ENCODE data around the gene PKIB. TPM values are rescaled to one million over a fixed set of nuclear protein-coding genes. Genes with fewer than 3 reads are reported as not detected.

Gene PKIB
- total and polyA plus RNA-seq, 3 donors from 2014 or later = 1.4 to 5.0 (median 3.3) TPM

DNA sequence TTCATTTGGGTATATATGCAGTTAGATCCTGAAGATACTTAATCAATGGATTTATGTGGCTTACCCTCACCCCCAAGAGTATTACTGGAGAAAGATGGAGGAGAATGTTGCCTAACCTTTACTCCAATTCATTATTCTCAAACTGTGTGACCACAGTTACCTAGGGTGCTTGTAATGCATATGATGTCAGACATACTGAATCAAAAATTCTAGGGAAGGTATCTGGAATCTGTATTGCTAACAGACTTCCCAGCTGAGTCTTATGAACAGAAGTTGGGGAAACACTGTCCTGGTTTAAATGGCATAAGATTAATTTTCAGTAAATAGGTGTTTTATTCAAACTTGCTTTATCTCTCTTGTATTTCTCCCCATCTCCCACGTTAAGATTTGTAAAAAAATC is 83.9 kb downstream of the PKIB start:
- intact Hi-C loops (cut with DNase I; ENCODE audit: low total_unique reads) = no loop called here
- DNase-seq = no peak
- 66 to 70% methylated on average over 1 of the region's 1 CpG for WGBS, 2 donors

DNA sequence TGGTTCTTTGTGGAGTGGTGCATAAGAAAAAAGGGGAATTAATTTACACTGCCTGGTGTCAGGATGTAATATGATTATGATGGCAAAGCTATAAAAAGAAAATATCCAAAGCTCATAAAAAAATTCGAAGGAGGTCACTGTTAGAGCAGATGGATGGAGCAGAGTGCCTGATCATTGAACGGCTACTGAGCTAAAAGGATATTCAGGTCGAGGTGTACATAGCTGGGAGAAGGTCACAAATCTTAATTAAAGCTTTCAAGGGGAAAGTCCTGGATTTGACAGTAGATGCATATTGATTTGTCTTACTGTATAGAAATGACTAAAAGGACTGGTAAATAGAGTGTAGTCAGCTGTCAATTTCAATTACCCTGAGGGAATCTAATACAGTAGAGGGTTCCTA is 84.4 kb downstream of the PKIB start:
- Histone ChIP-seq H3K36me3 (ENCODE audit: low read depth, missing control alignments) (no peaks in the 10 kb centered on the region), H3K4me3 (no peak overlapping the region), H3K9me3 (no peaks in the 10 kb centered on the region), H3K27me3 (no peaks in the 10 kb centered on the region), H3K27ac (no peak overlapping the region), H3K4me1 (no peaks in the 10 kb centered on the region)
- intact Hi-C loops (cut with DNase I; ENCODE audit: low total_unique reads) = no loop called here
- TF ChIP-seq POLR2A (IDR thresholded peaks at IDR 0.05) = no peak
- TF ChIP-seq, protein P1, sequence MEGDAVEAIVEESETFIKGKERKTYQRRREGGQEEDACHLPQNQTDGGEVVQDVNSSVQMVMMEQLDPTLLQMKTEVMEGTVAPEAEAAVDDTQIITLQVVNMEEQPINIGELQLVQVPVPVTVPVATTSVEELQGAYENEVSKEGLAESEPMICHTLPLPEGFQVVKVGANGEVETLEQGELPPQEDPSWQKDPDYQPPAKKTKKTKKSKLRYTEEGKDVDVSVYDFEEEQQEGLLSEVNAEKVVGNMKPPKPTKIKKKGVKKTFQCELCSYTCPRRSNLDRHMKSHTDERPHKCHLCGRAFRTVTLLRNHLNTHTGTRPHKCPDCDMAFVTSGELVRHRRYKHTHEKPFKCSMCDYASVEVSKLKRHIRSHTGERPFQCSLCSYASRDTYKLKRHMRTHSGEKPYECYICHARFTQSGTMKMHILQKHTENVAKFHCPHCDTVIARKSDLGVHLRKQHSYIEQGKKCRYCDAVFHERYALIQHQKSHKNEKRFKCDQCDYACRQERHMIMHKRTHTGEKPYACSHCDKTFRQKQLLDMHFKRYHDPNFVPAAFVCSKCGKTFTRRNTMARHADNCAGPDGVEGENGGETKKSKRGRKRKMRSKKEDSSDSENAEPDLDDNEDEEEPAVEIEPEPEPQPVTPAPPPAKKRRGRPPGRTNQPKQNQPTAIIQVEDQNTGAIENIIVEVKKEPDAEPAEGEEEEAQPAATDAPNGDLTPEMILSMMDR (IDR thresholded peaks at IDR 0.05) = no peak
- no peak for DNase-seq
- 71 to 75% methylated on average over 3 of the region's 3 CpGs for WGBS, 2 donors

More for the DNA sequence above, 83.9 kb downstream of the PKIB start:
- Histone ChIP-seq H3K27ac (no peak overlapping the region), H3K4me3 (no peak overlapping the region), H3K36me3 (ENCODE audit: low read depth, missing control alignments) (no peaks in the 10 kb centered on the region), H3K9me3 (no peaks in the 10 kb centered on the region), H3K27me3 (no peaks in the 10 kb centered on the region), H3K4me1 (no peaks in the 10 kb centered on the region)
- TF ChIP-seq, protein P1 (IDR thresholded peaks at IDR 0.05) = no peak
- TF ChIP-seq POLR2A (IDR thresholded peaks at IDR 0.05) = no peak

DNA sequence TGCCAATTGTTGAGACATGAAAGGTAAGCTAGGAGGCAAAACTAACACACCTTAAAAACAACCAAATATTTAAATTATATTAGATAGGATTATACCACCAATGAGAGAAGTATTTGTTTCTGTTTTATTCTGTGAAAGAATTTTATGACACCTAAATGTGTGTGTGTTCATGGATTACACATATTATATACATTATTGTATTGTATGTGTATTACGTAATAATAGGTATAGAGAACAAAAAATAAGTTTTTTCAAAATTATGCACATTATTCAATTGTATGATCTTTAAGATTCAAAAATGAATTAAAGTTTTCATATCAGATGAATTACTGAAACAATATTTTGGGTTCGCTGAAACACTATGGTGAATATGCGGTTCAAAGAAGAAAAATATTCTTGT is 85.0 kb downstream of the PKIB start:
- no peaks in the 10 kb centered on the region for H3K9me3 ChIP-seq
- H3K4me3 ChIP-seq = no peak overlapping the region
- H3K27me3 ChIP-seq = no peaks in the 10 kb centered on the region
- no peaks in the 10 kb centered on the region for H3K36me3 ChIP-seq (ENCODE audit: low read depth, missing control alignments)
- TF ChIP-seq, protein P1 (IDR thresholded peaks at IDR 0.05) = no peak
- no peak for TF ChIP-seq POLR2A (IDR thresholded peaks at IDR 0.05)
- 65 to 79% methylated on average over 3 of the region's 3 CpGs for WGBS, 2 donors
- intact Hi-C loops (cut with DNase I; ENCODE audit: low total_unique reads) = no loop called here
- H3K27ac ChIP-seq = no peak overlapping the region
- DNase-seq = no peak
- no peaks in the 10 kb centered on the region for H3K4me1 ChIP-seq

DNA sequence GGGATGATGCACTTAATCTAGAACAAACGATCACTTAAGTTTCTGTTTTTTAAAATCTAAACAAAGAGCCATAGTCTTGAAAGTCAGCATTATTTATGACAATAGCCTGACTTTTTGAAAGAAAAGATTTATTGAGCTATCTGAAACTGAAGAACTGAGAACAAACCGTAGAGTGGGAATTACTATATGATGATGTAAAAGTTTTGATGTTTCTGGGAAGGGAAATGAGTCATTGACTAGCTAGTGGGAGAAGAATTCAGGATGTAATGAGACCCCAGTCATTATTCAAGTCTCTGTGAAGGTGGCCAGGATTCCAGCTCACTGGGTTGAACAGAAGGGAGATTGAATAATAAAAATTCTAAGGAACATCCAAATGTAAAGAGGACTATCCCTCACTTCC is 85.9 kb downstream of the PKIB start:
- no peak for DNase-seq
- no peaks in the 10 kb centered on the region for H3K4me1 ChIP-seq
- intact Hi-C loops (cut with DNase I; ENCODE audit: low total_unique reads) = no loop called here
- H3K9me3 ChIP-seq = no peaks in the 10 kb centered on the region
- no peak overlapping the region for H3K4me3 ChIP-seq
- WGBS, 2 donors = 53 to 56% methylated on average over 2 of the region's 2 CpGs
- TF ChIP-seq, protein P1 (IDR thresholded peaks at IDR 0.05) = no peak
- no peak for TF ChIP-seq POLR2A (IDR thresholded peaks at IDR 0.05)
- H3K36me3 ChIP-seq (ENCODE audit: low read depth, missing control alignments) = no peaks in the 10 kb centered on the region
- no peaks in the 10 kb centered on the region for H3K27me3 ChIP-seq
- H3K27ac ChIP-seq = no peak overlapping the region

DNA sequence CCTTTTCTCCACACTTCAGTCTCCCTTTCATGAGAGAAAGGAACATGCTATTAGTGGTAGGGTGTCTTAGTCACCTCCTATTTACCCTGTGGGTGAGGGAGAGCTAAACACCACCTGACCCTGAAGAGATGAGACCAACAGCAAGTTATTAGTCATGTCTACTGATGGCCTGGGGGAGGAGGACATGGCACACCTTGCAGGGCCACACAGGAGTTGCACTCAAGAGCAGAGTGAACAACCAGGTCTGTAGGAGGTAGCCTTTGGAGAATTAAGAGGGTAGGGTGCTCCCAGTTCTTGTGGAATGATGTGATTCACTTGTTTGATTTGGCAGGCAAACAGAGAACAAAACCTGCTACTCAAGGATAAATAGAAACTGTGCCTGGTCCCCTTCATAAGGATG is 86.6 kb downstream of the PKIB start:
- Histone ChIP-seq H3K27me3 (no peaks in the 10 kb centered on the region), H3K4me3 (no peak overlapping the region), H3K4me1 (no peaks in the 10 kb centered on the region), H3K36me3 (ENCODE audit: low read depth, missing control alignments) (no peaks in the 10 kb centered on the region), H3K27ac (no peak overlapping the region), H3K9me3 (no peaks in the 10 kb centered on the region)
- intact Hi-C loops (cut with DNase I; ENCODE audit: low total_unique reads) = no loop called here
- TF ChIP-seq, protein P1 (IDR thresholded peaks at IDR 0.05) = no peak
- no peak for TF ChIP-seq POLR2A (IDR thresholded peaks at IDR 0.05)
- no peak for DNase-seq

Measured in testis (tissue), 3 donors.